Measurements from ENCODE around the gene PIGV. TPM values are rescaled to one million over a fixed set of nuclear protein-coding genes. Genes with fewer than 3 reads are reported as not detected.

The PIGV gene
- total RNA-seq, 1 experiment from 2014 or later: 13.2 TPM

DNA sequence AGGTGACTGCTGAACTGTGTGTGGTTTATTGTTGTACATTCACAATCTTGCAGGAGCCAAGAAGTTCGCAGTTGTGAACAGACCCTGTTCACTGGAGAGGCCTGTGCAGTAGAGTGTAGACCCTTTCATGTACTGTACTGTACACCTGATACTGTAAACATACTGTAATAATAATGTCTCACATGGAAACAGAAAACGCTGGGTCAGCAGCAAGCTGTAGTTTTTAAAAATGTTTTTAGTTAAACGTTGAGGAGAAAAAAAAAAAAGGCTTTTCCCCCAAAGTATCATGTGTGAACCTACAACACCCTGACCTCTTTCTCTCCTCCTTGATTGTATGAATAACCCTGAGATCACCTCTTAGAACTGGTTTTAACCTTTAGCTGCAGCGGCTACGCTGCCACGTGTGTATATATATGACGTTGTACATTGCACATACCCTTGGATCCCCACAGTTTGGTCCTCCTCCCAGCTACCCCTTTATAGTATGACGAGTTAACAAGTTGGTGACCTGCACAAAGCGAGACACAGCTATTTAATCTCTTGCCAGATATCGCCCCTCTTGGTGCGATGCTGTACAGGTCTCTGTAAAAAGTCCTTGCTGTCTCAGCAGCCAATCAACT, 6.4 kb upstream of the PIGV start:
- Histone ChIP-seq H3K9me2 (ENCODE audit: insufficient read depth) (no peaks in the 10 kb centered on the region), H3K9me3 (ENCODE audit: control insufficient read depth in 1 of 2, insufficient read depth in 1 of 2, low read depth in 1 of 2, low read length in 2 of 2) (no peaks in the 10 kb centered on the region), H4K20me1 (ENCODE audit: insufficient read depth) (0 out of 2 replicates have a peak, but pooled peaks cover 3% of the 10 kb centered on the region), H3K4me2 (ENCODE audit: low read length) (no peak overlapping the region), H3K4me1 (ENCODE audit: control insufficient read depth in 1 of 2, insufficient read depth in 2 of 2, low read length in 2 of 2) (peaks cover 14 to 35% of the 10 kb centered on the region in 2 experiments), H3K79me2 (ENCODE audit: insufficient read depth, low read length) (peaks cover 8% of the 10 kb centered on the region), H3K9ac (ENCODE audit: low read length) (no peak overlapping the region), H3K36me3 (ENCODE audit: control insufficient read depth in 1 of 2, insufficient read depth in 2 of 2, low read length in 2 of 2) (peaks cover 32 to 38% of the 10 kb centered on the region in 2 experiments; a peak in 3 of 4 replicates), H3K27ac (ENCODE audit: low read depth, low read length) (no peak overlapping the region), H3K27me3 (ENCODE audit: insufficient read depth, low read length) (no peaks in the 10 kb centered on the region), H2AFZ (ENCODE audit: low read depth, low read length, poor library complexity, severe bottlenecking) (no peak overlapping the region), H3K4me3 (replicated peaks in 1 of 2; ENCODE audit: low read depth in 1 of 2, low read length in 2 of 2) (no peak overlapping the region)
- POLR2A ChIA-PET: no interaction called here
- CTCF ChIA-PET: no interaction called here
- intact Hi-C loops (cut with micrococcal nuclease): no loop called here
- TF ChIP-seq ATF3 (IDR thresholded peaks at IDR 0.05) (no peak), ELF1 (IDR thresholded peaks at IDR 0.05; ENCODE audit: borderline replicate concordance, low read depth) (no peak), TCF7L2 (IDR thresholded peaks at IDR 0.05; ENCODE audit: borderline replicate concordance, extremely low read depth, insufficient read depth, insufficient read length) (no peak), MAX (IDR thresholded peaks at IDR 0.05) (no peak), EGR1 (IDR thresholded peaks at IDR 0.05; ENCODE audit: low read depth) (no peak), SIN3A (IDR thresholded peaks at IDR 0.05; ENCODE audit: low read depth) (no peak), ZFX (IDR thresholded peaks at IDR 0.05) (no peak), RAD21 (IDR thresholded peaks at IDR 0.05; ENCODE audit: low read depth) (no peak), CBX3 (IDR thresholded peaks at IDR 0.05; ENCODE audit: low read depth) (no peak), SP1 (IDR thresholded peaks at IDR 0.05; ENCODE audit: low read depth) (no peak)
- TF ChIP-seq, protein P1, sequence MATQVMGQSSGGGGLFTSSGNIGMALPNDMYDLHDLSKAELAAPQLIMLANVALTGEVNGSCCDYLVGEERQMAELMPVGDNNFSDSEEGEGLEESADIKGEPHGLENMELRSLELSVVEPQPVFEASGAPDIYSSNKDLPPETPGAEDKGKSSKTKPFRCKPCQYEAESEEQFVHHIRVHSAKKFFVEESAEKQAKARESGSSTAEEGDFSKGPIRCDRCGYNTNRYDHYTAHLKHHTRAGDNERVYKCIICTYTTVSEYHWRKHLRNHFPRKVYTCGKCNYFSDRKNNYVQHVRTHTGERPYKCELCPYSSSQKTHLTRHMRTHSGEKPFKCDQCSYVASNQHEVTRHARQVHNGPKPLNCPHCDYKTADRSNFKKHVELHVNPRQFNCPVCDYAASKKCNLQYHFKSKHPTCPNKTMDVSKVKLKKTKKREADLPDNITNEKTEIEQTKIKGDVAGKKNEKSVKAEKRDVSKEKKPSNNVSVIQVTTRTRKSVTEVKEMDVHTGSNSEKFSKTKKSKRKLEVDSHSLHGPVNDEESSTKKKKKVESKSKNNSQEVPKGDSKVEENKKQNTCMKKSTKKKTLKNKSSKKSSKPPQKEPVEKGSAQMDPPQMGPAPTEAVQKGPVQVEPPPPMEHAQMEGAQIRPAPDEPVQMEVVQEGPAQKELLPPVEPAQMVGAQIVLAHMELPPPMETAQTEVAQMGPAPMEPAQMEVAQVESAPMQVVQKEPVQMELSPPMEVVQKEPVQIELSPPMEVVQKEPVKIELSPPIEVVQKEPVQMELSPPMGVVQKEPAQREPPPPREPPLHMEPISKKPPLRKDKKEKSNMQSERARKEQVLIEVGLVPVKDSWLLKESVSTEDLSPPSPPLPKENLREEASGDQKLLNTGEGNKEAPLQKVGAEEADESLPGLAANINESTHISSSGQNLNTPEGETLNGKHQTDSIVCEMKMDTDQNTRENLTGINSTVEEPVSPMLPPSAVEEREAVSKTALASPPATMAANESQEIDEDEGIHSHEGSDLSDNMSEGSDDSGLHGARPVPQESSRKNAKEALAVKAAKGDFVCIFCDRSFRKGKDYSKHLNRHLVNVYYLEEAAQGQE (IDR thresholded peaks at IDR 0.05; ENCODE audit: low read depth): no peak
- RAD21 ChIA-PET (ENCODE audit: low non-redundant PET in 1 of 2, low total read pairs in 2 of 2, uncharacterized antibody in 2 of 2, unreplicated experiment in 2 of 2): no interaction called here
- BruUV-seq (replicated peaks): TSS peak; percentile 19
- no peak for DNase-seq (ENCODE audit: low read depth, low spot score)
- no peak for ATAC-seq

Data from HCT116 (cell line).